ENCODE measurements around the gene ATP8A2. TPM values are rescaled to one million over a fixed set of nuclear protein-coding genes. Genes with fewer than 3 reads are reported as not detected.

The ATP8A2 gene
- total and polyA plus RNA-seq, 2 of the 8 experiments (the other 6 are each of a cell fraction or from before 2014, with no cell fraction given): 2.4 to 8.3 TPM

- TF ChIP-seq CHD2 (IDR thresholded peaks at IDR 0.05; ENCODE audit: low read length) (no peak), POLR2A (IDR thresholded peaks at IDR 0.05; ENCODE audit: control extremely low read depth in 1 of 2, low read depth in 2 of 2, low read length in 2 of 2) (no peak), EGR1 (IDR thresholded peaks at IDR 0.05; ENCODE audit: borderline replicate concordance, low read depth, low read length) (no peak)
These were observed 360.5 kb downstream of the ATP8A2 start (continued) for GRCh38 chr13:25732111-25732865.

Data from H1 (cell line).